ENCODE measurements around the gene LMLN.
"Not testable (repeated sequence)": the region's sequence is repeated elsewhere in the genome, so short reads cannot be mapped to it uniquely, and the experiment has no call there.

Gene LMLN, protein sequence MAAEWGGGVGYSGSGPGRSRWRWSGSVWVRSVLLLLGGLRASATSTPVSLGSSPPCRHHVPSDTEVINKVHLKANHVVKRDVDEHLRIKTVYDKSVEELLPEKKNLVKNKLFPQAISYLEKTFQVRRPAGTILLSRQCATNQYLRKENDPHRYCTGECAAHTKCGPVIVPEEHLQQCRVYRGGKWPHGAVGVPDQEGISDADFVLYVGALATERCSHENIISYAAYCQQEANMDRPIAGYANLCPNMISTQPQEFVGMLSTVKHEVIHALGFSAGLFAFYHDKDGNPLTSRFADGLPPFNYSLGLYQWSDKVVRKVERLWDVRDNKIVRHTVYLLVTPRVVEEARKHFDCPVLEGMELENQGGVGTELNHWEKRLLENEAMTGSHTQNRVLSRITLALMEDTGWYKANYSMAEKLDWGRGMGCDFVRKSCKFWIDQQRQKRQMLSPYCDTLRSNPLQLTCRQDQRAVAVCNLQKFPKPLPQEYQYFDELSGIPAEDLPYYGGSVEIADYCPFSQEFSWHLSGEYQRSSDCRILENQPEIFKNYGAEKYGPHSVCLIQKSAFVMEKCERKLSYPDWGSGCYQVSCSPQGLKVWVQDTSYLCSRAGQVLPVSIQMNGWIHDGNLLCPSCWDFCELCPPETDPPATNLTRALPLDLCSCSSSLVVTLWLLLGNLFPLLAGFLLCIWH

DNA sequence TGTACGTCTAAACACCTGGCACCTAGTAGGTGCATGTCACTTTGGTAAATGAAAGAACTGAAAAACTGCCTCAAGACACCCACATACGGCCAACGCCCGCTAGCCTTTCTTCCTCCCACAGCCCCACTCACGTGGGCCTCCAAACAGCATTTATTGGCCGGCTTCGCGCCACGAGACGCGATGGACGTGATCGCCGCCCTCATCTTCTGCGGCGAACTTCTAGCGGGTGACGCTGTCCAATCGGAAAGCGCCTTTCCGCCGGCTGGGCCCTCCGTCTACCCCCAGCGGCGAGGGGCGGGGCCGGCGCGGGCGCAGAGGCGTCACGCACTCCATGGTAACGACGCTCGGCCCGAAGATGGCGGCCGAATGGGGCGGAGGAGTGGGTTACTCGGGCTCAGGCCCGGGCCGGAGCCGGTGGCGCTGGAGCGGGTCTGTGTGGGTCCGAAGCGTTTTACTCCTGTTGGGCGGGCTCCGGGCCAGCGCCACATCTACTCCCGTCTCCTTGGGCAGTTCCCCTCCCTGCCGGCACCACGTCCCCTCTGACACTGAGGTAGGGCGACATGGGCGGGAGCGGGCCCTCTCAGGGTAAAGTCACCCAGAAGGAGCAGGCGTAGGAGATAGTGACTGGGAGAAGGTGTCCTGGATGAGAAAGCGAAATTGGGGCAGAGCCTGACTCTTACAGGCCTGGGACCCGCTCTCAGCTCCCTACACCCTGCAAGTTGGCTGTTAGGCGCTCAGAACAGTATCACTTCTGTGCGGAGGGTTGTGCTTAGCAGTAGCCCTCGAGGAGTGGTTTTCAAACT lies at the start of gene LMLN:
LMLN (plus strand) TSS at position 327 of the 803 bp plus-strand sequence; CDS start at position 356, 29 bp downstream.
- peak; percentile 97 for DNase-seq (ENCODE audit: low spot score)

DNA sequence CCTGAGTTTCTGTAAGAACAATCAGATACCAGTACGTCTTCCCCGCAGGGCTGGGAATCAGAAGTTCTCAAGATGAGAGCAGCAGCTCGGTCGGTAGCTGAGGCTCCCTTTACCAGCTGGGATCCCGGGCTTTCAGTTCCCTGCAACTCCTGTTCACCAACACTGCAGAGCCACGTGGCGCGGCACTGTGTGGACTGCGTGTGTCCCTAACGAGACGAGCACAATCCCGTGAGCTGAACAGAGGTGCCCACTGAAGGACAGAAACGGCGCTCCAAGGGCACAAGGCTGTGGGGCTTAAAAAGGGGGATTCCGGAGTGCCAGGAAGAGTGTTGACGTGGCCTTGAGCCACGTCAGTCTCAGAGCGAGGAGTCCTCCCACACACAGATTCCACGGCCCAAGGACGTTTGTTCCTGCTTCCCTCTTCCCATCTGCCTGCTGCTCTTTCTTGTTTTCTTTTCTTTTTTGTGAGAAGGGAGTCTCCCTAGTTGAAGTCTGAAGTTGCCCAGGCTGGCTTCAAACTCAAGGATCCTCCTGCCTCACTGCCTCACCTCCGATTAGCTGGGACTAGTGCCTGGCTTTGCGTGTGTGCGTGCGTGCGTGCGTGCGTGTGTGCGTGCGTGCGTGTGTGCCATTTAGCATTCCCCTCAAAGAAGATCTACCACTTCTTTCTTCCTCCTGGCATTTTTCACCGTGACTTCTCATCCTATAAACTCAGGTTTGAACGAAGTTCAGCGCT lies 47.1 kb upstream of the LMLN start:
- DNase-seq (ENCODE audit: low spot score) = peak; percentile 17

DNA sequence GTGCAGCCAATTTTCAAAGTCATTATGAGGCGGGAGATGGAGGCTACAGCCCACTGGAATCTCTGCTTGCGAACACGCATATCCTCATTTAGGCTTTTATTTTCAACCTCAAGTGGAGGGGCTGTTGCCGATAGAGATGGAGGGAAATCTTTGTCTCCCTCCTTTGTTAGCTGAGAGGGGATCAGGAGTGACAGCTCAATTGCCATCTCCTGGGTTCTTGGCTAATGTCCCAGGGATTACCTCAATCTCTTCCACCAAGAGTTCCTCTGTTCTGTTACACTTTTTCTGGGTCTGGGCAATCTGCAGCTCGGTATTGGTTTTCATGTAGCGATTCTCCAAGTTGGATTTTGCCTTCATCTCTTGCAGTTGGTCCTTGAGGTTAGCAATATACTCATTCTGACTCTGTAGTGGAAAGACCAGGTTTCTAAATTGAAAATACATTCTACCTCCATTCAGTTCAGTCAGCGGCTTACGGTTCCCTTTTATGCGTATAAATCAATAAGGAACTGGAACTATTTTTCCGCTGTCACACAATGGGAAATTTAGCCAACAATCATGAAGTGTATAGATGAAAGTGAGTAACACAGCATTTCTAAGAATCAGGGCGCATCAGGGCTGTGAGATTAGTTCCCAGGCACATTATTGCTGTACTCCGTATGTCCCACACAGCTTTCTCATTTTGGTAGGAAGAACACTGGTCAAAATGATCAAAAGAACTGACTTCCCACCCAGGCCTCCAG lies 46.2 kb upstream of the LMLN start:
- DNase-seq (ENCODE audit: low spot score) = peak; percentile 14

DNA sequence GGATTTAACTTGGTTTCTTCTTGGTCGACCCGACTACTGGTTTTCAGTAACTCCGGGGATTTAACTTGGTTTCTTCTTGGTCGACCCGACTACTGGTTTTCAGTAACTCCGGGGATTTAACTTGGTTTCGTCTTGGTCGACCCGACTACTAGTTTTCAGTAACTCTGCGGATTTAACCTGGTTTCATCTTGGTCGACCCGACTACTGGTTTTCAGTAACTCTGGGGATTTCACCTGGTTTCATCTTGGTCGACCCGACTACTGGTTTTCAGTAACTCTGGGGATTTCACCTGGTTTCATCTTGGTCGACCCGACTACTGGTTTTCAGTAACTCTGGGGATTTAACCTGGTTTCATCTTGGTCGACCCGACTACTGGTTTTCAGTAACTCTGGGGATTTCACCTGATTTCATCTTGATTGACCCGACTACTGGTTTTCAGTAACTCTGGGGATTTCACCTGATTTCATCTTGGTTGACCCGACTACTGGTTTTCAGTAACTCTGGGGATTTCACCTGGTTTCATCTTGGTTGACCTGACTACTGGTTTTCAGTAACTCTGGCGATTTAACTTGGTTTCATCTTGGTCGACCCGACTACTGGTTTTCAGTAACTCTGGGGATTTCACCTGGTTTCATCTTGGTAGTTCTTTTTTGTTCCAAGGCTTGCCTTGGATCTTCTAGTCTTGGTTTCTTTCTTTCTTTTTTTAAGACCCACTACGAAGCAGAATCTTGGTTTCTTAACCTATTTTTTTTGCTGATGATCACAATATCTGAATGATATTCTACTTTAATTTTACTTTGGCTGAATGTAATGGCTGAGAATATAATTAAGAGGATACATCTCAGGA lies 38.4 kb upstream of the LMLN start:
- DNase-seq (ENCODE audit: low spot score) = peak; percentile 53

DNA sequence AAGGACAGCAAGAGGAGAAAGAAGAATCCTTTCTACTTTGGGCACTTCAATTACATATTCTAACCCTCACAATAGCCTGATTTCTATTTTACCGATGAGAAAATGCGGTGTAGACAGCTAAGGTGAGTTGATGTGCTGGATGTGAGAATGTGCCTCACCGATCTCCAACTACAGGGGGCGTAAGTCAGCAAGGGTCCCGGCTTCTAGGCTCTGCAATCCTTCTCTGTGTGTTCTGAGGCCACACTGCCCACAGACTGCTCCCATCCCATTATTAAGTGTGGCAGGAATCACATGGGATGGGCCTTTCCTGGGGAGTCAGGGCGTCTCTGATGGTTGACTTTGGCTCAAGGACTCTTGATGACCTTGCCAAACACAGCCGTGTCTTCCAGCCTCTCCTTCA lies 33.6 kb upstream of the LMLN start:
- DNase-seq (ENCODE audit: low spot score) = no peak

DNA sequence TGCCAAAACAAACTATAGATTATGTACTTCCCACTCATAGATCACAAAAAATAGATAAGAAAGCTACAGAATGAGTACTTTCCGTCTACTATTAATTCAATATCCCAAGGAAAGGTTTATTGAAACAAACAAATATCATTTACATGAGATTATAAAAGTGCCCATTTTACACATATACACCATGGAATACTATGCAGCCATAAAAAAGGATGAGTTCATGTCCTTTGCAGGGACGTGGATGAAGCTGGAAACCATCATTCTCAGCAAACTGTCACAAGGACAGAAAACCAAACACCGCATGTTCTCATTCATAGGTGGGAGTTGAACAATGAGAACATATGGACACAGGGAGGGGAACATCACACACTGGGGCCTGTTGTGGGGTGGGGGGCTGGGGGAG lies 32.4 kb upstream of the LMLN start:
- DNase-seq (ENCODE audit: low spot score) = not testable (repeated sequence)

DNA sequence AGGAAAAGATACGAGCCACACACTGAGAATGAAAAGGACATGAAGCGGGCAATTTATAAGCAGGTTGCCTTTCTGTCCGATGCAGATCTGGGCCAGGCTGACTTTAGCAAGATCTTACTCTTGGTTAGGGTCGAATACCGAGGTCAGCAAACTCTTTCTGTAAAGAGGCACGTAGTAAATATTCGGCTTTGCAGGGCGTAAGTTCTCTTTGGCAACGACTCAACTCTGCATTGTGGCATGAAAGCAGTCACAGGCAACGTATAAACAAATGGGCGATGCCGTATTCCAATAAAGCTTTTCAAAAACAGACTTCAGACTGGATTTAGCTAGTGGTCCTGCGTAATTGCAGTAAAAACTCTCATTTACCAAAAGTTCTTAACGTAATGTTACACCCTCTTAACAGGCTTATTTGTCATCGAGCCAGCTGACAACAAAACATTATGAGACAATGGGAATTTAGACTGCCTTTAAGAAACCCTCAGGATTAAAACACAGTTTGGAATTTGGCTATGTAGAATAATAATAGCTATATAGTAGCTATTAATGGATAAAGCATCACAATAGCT lies 23.1 kb upstream of the LMLN start:
- DNase-seq (ENCODE audit: low spot score) = no peak

DNA sequence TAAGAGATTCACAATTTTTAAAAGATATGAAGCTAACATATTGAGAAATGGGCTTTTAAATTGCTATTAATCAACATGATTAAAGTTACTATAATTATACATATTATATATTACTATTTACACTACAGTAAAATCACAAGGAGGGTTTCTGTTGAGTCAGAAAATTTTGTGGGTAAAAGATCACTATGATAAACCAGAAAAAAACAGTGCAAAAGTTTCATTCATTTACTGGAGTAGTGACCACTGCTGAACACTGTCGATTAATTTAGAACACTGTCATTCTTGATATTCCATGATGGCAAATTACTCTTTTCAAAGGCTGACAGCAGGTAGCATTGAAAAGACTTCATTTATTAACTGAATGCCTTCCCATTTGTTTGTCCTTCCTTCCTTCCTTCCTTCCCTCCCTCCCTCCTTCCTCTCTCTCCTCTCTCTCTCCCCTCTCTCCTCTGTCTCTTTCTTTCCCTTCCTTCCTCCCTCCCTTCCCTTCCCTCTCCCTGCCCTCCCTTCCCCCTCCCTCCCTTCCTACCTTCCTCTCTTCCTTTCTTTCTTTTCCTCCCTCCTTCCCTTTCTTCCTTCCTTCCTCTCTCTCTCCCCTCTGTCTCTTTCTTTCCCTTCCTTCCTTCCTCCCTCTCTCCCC lies 19.2 kb upstream of the LMLN start:
- DNase-seq (ENCODE audit: low spot score) = no peak

DNA sequence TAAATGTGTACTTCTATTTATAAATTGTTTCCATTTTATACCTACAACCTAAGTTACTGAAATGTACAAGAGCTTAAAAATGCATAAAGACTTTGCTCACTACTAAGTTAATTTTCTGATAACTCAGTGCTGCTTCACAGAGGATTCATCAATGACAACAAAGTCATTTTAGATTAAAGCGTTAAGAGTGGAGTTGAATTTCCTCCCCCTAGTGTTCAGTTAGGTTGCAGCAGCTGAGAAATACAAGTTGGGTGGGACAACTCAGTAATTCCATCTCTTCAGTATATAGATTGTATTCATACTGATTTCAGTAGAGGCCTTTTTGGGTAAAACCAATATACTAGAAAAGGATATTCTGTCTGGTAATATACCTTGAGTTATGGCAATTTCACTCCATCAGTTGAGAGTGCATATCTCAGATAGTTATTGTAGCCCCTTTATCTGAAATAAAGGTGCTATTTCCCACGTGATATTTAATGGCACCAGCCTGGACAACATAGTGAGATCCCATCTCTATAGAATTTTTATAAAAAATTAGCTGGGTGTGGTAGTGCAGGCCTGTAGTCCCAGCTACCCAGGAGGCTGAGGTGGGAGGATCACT lies 17.0 kb upstream of the LMLN start:
- DNase-seq (ENCODE audit: low spot score) = peak; percentile 64

DNA sequence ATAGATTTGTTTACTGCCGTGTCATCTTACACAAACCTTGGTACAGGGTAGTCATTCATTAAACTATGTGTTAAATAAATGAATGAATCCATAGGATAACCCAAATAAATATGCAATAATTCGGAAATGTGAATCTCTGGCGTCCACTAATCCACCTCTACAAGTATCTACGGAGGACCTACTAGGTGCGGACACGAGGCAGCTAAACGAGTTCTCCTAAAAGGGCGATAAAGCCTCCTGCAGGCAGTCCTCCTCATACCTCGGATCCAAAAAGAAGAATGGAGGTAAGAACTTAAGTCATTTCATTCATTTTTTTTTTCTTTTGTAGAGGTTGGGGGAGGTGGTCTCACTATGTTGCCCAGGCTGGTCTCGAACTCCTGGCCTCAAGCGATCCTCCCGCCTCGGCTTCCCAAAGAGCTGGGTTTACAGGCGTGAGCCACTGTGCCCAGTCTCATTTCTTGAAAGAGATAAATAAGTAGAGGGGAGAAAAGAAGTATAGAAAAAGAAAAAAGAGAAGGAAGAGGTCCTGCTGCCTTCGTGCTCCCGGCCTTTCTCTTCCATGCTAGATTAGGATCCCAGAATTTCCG lies 10.7 kb upstream of the LMLN start:
- no peak for DNase-seq (ENCODE audit: low spot score)

DNA sequence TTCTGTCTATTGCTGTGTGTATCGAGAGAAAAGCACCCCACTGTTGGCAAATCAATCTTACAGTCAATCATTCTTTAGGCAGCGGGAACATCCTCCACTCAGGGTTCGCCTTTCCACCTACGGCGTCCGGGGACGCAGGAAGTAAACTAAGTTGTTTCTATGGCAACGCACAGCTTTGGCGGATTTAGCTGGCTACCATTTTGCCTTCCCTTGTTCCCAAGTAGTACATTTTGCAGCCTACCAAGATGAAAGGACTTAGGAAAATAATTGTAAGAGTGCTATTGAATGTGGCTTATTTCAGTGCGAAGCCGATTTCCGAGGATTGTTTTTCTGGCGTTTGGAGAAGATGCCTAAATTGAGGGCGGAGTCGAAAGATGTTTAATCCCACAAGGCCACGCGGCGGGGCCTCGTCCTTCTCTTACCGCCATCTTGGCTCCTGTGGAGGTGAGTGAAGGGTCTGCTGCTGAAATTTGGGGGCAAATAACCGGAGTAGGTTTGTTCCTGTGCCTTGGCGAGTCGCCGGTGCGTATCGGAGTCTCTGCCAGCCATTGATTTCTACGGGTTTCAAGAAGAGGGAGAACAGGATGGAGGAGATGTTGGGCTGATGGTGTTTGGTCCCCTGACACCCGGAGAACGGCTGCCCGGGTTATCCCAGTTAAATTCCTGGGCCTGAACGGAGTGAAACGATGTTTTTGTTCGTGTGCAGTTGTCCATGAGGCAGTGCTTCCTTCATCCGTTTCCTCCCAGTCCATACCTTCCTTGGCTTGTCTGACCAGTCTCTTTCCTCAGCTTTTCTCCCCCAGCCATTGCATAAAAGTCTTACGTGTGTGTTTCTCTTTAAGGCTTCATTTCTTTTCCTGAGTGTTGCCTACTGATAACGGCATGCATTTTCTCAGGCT lies 10.0 kb upstream of the LMLN start, which contains the start of gene RPL35A:
RPL35A (plus strand) TSS at position 413 of the 899 bp plus-strand sequence. CDS start 778 bp downstream, outside the sequence.
- DNase-seq (ENCODE audit: low spot score) = peak; percentile 91

DNA sequence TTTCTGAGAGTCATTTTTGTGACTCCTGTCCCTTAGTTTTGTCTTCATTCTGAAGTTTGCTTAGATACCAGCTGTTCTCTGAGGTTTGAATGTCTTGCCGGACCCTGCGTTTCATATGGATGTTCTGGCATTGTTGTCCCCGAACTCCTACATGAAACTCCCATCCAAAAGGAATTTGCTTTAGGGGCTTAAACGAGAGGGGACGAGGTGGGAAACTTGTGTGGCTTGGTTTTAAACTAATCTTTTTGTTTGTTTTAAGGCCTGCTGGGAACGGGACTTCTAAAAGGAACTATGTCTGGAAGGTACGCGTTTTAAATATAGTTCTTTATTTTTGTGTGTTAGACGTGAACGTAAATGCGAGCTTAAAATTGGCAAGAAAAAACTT lies 9.3 kb upstream of the LMLN start:
- no peak for DNase-seq (ENCODE audit: low spot score)

DNA sequence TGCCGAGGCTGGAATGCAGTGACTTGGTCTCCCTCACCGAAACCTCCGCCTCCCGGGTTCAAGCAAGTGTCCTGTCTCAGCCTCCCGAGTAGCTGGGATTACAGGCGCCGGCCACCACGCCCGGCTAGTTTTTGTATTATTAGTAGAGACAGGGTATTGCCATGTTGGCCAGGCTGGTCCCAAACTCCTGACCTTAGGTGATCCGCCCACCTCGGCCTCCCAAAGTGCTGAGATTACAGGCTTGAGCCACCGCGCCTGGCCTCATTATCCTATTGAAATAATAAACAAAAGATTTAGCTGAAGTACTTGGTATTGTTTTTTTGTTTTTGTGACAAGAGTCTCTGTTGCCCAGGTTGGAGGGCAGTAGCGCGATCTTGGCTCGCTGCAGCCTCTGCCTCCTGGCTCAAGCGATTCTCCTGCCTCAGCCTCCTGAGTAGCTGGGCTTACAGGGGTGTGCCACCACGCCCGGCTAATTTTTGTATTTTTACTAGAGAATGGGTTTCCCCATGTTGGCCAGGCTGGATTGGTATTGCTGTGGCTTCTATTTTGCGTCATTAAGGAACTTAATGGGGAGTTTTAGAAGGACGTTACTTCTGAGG lies 8.5 kb upstream of the LMLN start:
- DNase-seq (ENCODE audit: low spot score) = no peak

DNA sequence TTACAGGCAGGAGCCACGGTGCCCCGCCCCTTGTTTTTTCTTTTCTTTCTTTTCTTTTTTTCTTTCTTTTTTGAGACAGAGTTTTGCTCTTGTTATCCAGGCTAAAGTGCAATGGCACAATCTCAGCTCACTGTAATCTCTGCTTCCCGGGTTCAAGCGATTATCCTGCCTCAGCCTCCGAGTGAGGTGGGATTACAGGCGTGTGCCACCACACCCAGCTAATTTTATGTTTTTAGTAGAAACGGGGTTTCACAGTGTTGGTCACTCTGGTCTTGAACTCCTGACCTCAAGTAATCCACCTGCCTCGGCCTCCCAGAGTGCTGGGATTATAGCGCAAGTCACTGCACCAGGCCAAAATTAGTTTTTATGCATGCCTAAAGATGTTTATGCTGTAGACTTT lies 7.6 kb upstream of the LMLN start:
- DNase-seq (ENCODE audit: low spot score) = no peak

DNA sequence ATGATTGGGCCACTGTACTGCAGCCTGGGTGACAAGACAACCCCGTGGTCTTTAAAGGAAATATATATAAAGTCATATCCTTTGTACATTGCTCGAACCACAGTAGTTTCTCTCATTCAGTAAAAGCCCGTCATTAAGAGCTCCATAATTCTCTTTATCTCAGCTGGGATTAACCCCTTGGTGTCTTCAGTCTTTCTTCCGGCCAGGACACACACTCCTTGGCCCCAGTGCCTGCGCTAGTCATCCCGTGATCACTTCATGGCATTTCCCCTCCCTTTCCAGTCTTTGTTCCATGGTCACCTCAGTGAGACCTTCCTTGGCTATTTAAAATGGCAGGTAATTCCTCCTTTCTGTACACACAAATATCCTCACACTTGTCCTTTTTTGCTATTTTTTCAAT lies 6.7 kb upstream of the LMLN start:
- DNase-seq (ENCODE audit: low spot score) = no peak

DNA sequence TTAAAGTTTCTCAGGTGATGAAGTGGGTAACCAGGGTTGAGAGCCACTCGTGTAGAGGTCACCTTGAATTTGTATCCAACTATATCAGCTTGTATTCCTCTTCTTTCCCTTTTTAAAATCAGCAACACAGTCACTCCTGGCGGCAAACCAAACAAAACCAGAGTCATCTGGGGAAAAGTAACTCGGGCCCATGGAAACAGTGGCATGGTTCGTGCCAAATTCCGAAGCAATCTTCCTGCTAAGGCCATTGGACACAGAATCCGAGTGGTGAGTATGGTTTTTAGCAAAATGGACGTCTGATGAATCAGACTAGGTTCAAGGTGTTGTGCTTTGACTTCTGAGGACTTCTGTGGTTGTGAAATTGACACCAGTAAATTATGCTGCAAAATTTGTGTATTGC lies 6.1 kb upstream of the LMLN start:
- no peak for DNase-seq (ENCODE audit: low spot score)

DNA sequence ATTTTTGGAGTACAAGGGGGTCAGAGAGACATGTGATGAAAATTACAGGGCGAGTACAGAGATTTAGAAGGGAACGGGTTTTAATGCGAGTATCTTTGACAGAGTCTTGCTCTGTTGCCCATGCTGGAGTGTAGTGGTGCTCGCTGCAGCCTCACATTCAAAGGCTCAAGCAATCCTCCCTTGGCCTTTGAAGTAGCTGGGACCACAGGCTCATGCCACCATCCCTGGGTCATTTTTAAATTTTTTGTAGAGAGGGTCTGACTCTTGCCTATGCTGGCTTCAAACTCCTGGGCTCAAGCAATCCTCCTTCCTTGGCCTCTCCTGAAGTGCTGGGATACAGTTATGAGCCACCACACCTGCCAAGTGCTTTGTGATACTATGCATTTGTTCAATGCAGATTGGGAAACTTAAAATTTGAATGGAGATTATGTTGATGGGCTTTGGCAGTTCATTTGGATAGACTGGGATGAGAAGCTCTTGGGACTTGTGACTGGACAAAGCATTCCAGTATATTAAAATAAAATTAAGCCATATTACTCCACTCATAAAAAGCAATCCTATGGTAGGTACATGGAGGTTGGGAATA lies 4.0 kb upstream of the LMLN start:
- DNase-seq (ENCODE audit: low spot score) = no peak
